HPDE6-E6E7 (cell line): ENCODE results near the gene ADCY1.

Experiments used
- DNase-seq: peaks from one replicate; pipeline ENCODE4 v3.0.0; 2011; ENCODE audit warnings: missing footprints; ENCODE audit errors: extremely low spot score

The ADCY1 gene

DNA sequence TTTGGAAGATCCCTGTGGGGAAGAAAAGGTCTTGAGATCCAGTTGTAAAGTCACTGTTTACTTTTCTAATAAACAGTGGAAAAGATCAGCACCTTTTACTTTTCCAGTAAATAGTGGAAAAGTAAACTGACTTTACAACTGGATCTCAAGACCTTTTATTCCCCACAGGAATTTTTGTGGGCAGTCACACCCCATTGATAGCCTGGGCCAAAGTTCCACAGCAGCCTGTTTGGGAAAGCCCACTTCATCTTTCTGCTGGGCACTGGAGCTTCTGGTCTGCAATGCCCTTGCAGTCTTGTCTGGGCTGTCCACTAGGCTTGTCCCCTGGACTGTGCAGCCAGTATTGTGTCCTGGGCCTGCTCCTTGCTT, 50.2 kb downstream of the ADCY1 start:
- DNase-seq: no peak

GRCh38 chr7:45625067-45625466, 50.9 kb downstream of the ADCY1 start:
- DNase-seq: no peak

DNA sequence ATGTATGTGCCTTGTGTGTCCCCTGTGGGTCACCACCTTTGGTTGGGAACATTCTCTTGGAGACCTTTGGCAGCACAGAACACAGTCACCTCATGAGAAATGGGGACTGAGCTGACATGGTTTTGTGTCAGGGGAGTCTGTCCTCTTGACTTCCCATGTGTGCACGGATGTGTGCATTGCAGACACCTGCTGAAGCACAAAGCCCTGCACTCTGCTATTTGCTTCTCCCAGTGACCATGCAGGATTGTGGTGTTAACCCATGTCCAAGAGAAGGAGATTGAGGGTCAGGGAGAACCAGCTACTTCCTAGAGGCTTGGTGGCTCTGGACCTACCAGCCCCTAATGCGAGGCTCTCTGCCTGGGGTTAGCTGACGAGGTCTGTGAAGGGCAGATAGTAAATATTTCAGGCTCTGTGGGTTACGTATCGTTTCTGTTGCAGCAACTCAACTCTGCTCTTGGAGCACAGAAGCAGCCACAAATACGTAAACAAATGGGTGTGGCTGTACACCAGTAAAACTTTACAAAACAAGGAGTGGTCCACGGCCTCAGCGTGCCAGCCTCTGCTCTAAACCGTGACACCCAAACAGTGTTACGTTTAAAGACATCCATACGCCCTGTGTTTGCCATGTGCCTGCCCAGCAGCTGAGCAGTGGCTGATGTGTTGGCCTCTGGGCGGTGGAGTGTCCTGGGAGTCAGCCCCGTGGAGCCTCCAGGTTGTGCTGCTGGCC, 51.7 kb downstream of the ADCY1 start:
- no peak for DNase-seq

DNA sequence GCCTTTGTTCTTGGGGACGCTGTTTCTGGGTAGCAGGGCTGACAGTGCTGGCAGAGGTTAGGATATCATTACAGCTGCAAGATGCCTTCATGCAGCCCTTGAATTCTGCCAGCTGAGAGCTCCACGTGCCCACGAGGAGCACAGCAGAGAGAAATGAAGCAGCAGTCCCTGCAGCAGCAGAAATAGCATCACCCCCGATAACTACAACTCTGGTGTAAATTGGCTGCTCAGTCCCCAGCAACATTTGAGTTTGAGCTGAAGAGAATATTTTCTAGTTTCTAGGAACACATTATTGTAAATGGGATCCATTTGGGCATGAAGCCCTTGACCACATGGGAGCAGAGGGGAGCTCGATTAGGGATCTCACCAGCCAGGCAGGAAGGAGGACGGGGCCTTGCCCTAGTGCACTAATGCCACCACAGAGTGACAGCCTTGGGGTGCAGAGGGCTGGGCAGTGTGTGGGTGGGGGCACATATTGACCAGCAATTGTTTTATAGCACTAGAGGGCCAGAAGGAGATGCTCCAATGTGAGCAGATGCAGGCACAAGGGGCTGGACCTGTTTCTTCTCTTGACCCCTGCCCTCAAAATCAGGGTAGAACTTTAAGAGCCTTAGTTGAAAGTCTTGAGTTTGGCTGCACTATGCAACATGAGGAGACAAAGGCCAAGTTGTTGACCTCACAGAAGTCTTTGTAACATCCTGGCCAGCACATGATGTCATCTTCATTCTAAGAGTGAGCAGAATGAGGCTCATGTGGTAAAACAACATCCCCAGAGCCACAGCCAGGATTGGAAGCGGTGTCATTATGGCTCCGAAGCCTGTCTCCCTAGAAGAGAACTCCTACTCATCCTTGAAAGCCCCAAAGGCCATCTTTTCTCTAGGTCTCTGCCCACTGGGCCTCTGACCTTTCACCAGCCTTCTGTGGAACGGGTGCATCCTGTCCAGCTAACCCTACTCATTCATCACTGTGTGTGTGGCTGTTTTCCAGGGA, 52.6 kb downstream of the ADCY1 start:
- DNase-seq: no peak

GRCh38 chr7:45627691-45628456, 53.7 kb downstream of the ADCY1 start:
- DNase-seq: no peak

DNA sequence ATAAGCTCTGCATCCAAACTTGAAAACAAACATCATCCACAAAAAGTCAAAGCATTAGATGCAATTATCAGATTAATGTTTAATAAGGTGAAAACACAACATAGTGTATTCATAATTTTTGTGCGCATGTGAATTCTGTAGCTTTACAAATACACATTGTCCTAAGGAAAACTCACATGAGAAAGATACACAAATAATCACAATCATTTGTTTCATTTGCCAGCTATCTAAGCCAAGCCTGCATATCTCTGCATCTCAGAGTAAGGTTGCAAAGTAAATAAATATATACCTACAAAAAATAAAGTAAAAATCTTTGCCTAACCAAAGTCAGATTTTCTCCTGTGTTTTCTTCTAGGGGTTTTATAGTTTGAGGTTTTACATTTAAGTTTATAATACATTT, 57.4 kb downstream of the ADCY1 start:
- DNase-seq: no peak

DNA sequence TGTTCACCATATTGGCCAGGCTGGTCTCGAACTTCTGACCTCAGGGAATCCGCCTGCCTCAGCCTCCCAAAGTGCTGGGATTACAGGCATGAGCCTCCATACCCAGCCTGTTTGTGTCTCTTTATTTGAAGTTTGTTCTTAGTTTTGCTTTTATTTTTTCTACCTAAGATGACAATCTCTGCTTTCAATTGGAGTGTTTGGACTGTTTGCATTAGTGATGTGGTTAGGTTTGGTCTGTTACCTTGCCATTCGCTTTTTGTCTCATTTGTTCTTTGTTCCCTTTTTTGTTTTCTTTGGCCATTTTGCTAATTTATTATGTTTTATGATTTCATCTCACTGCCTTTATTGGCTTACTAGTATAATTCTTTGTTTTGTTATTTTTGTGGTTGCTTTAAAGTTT, 62.6 kb downstream of the ADCY1 start:
- DNase-seq: no peak

DNA sequence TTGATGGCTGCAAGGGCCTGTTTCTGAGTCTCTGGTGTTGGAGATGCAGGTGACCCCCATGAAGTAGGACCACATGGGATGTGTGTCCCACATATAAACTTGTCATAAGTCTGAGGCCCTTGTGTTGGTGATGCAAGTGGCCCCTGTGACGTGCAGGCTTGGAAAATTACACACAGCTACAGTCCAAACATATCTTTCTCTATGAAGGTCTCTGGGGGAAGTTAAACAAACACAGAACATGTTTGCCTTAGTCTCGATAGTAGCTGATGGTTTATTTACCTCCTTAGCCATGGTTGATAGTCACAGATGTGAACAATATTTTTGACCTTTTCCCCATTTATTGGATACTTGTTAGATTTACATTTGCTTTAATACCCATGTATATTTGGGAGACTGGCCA, 64.7 kb downstream of the ADCY1 start:
- DNase-seq: no peak

DNA sequence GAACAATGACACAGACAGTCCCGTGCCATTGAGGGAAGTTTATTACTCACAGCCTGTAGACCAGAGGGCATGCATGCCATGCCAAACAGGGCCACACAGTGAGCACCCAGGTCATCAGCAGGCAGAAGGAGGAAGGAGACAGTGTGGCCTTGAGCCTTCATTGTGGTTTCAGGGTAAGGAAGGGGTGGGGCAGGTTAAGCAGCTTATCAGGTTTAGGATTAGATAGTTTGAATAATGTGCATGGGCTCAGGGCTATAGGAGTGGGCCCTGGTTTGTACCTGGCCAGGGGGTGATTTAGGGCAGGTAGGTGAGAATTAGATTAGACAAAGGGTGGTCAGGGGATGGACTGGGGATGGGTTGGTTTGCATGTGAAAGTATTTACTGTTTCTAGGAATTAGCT, 67.9 kb downstream of the ADCY1 start:
- DNase-seq: no peak

- no peak for DNase-seq
Measured at GRCh38 chr7:45643630-45644029, 69.5 kb downstream of the ADCY1 start.

GRCh38 chr7:45644237-45644636, 70.1 kb downstream of the ADCY1 start:
- DNase-seq: no peak

DNA sequence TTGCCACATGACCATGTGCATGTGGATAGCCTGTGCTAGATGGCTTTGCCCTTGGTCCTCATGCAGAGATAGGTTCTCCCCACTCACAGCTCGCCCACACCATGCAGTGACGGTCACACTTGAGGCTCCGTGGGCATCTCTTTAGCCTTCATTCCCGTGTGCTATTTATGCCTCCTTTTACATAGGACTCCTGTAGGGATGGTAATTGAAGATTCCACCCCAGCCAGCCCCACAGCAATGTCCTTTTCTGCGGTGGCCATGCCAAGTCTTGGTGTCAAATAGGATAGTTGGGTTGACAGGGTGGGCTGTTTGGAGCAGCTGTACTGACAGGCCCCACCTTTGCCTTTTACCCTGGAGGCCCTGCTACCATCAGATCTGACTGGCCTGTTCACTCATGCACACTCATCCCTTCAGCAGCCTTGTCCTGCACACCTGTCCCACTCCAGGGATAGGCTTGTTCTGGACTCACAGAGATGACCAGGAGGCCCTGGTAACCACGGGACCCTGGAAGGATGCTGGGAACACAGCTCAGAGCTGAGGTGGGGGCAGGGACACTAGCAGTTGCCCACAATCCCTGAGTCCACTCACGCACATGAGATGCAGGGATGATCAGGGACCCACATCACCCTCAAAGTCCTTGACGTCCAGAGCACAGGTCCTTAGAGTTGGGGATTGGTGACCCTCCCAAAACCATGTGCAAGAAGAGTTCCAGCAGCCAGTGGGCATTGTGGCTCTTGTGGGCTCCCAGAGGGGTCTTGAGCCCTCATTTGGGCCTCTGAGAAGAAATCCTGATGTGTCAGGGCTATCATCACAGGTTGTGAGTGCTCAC, 71.2 kb downstream of the ADCY1 start:
- no peak for DNase-seq

DNA sequence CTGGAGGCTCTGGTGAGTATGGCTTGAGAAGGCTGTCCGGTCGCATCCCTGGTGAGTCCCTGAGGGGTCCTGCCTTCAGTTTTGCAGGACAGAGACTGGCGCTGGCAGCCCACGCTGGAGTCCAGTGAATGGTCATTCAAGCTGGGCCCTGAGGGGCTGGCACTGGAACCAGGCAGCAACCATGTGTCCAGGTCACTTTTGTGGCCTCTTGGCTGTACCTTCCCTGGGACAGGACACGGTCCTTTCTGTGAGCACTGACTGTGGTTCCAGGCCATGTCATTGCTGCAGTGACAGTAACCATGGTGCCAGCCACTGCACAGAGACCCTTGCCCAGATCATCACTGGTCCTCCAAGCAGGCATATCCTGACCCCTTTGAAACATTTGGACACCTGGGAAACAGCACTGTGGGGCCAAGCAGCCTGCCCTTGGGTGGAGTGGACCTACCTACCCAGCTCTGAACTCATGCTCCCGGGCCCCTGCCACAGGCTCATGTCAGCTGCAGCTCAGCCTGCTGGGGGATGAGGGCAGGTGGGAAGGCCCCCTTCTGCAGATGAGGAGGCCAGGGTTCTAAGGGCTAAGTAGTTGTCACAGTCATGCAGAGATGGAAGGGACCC, 72.1 kb downstream of the ADCY1 start:
- DNase-seq: no peak

GRCh38 chr7:45646996-45647825, 73.0 kb downstream of the ADCY1 start:
- DNase-seq: no peak

GRCh38 chr7:45647967-45648670, 74.0 kb downstream of the ADCY1 start:
- DNase-seq: no peak

DNA sequence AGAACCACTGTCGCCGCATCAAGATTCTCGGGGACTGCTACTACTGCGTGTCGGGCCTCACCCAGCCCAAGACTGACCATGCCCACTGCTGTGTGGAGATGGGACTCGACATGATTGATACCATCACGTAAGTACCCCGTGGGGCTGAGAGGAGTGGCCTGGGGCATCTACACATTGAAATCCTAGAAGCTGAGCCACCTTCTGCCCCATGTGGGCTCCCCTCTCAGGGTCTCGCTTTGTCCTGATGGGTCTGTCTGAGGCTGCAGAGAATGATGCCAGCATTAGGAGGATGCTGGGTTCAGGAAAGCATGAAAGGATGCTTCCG, 74.5 kb downstream of the ADCY1 start:
- no peak for DNase-seq

- no peak for DNase-seq
Measured at GRCh38 chr7:45649560-45650346, 75.6 kb downstream of the ADCY1 start.
